GM12878 (cell line): ENCODE measurements around the gene ST8SIA1. TPM values are rescaled to one million over a fixed set of nuclear protein-coding genes. Genes with fewer than 3 reads are reported as not detected.

ENCODE experiments used
- ATAC-seq: fragments of 200-7000 bp; cut with Tn5 transposase; 3 replicates; pipeline ENCODE4 v1.9.1; 2020; ENCODE audit warnings: mild to moderate bottlenecking, moderate library complexity
- BruUV-seq: library from RNA; stranded (reverse); fragments of 400-500 nt; replicated peaks from 2 replicates; lab custom pipeline; 2021; lab: Mats Ljungman, UMichigan
- CTCF ChIA-PET: fragments of 300-600 bp; sonication (Branson Sonifier 250); formaldehyde crosslinking; extraction: SDS; loops from one replicate; lab custom pipeline; 2021; ENCODE audit warnings: inconsistent platforms; lab: Yijun Ruan, JAX
- POLR2A ChIA-PET: fragments of 350-600 bp; formaldehyde crosslinking; extraction: SDS; loops from one replicate; lab custom pipeline; 2021; ENCODE audit warnings: inconsistent platforms; lab: Charles Lee
- RAD21 ChIA-PET: fragments of 300-600 bp; sonication (Branson Sonifier 250); formaldehyde crosslinking; loops from one replicate; lab custom pipeline; 2023; ENCODE audit warnings: antibody characterized with exemption; ENCODE audit not compliant: unreplicated experiment; lab: Charles Lee
- SMC1A ChIA-PET: fragments of 300-600 bp; sonication (Branson Sonifier 250); formaldehyde crosslinking; loops from one replicate; lab custom pipeline; 2023; ENCODE audit not compliant: unreplicated experiment, uncharacterized antibody; lab: Charles Lee
- DNase-seq: peaks from one replicate; pipeline ENCODE4 v3.0.0-alpha.2; 2011; ENCODE audit warnings: low read depth, low spot score
- FAIRE-seq: peaks from 3 replicates; lab custom pipeline; 2011; peaks lifted over from hg19 to GRCh38; lab: Jason Lieb, UNC
- H2AFZ ChIP-seq: 2 replicates; pipeline ENCODE4 v1.6.0; 2011; ENCODE audit warnings: low read depth, low read length, control low read depth; ENCODE audit not compliant: control insufficient read depth
- H3K27ac ChIP-seq: 2 replicates; pipeline ENCODE4 v1.5.1; 2011; ENCODE audit warnings: control low read depth; ENCODE audit not compliant: control insufficient read depth, insufficient read depth
- H3K27me3 ChIP-seq, 2 experiments: replicated peaks in 1 of 2; 2 replicates each; pipeline versions ENCODE4 v1.6.0 to v1.6.1; 2011; ENCODE audit warnings: low read length in 1 of 2; ENCODE audit not compliant: control insufficient read depth in 2 of 2, insufficient read depth in 2 of 2
- H3K36me3 ChIP-seq, 2 experiments: 2 replicates each; pipeline ENCODE4 v1.5.1; 2011; ENCODE audit warnings: low read length in 1 of 2; ENCODE audit not compliant: control insufficient read depth in 2 of 2, insufficient read depth in 2 of 2
- H3K4me1 ChIP-seq: 2 replicates; pipeline ENCODE4 v1.6.1; 2011; ENCODE audit warnings: mild to moderate bottlenecking, low read length, moderate library complexity, mixed read lengths; ENCODE audit not compliant: control insufficient read depth, insufficient read depth
- H3K4me2 ChIP-seq: 2 replicates; pipeline ENCODE4 v1.6.0; 2011; ENCODE audit warnings: control low read depth; ENCODE audit not compliant: control insufficient read depth, insufficient read depth
- H3K4me3 ChIP-seq: fragments of 200-600 bp; sonication (generic); 2 replicates; pipeline ENCODE4 v1.5.1; 2016
- H3K79me2 ChIP-seq: 2 replicates; pipeline ENCODE4 v1.6.0; 2011; ENCODE audit warnings: low read length; ENCODE audit not compliant: control insufficient read depth, insufficient read depth
- H3K9ac ChIP-seq: 2 replicates; pipeline ENCODE4 v1.8.0; 2011; ENCODE audit warnings: low read length, control low read depth, mixed read lengths; ENCODE audit not compliant: control insufficient read depth, insufficient read depth
- H3K9me3 ChIP-seq: replicated peaks from 3 replicates; pipeline ENCODE4 v1.5.1; 2011; ENCODE audit warnings: mild to moderate bottlenecking, low read length; ENCODE audit not compliant: control insufficient read depth, insufficient read depth
- H4K20me1 ChIP-seq: 2 replicates; pipeline ENCODE4 v1.6.0; 2011; ENCODE audit not compliant: control insufficient read depth, insufficient read depth
- HDAC6 ChIP-seq: fragments of 200-600 bp; sonication (generic); IDR thresholded peaks from one replicate; pipeline ENCODE4 v1.8.0; 2017; ENCODE audit warnings: antibody characterized with exemption; ENCODE audit not compliant: unreplicated experiment
- KLF5 ChIP-seq: fragments of 450-650 bp; IDR thresholded peaks from 2 replicates; pipeline ENCODE4 v1.6.1; 2014; ENCODE audit warnings: mild to moderate bottlenecking; ENCODE audit not compliant: partially characterized antibody
- RUNX3 ChIP-seq: IDR thresholded peaks from 2 replicates; pipeline ENCODE4 v1.6.1; 2012; ENCODE audit warnings: low read length, inconsistent platforms
- SP1 ChIP-seq: IDR thresholded peaks from one replicate; pipeline ENCODE4 v1.6.1; 2011; ENCODE audit warnings: low read depth, low read length
- TCF7 ChIP-seq: IDR thresholded peaks from 2 replicates; pipeline ENCODE4 v1.6.1; 2014; ENCODE audit warnings: antibody characterized with exemption, borderline replicate concordance
- ZZZ3 ChIP-seq: IDR thresholded peaks from 2 replicates; pipeline ENCODE4 v1.6.1; 2011; ENCODE audit warnings: low read depth; ENCODE audit not compliant: control insufficient read depth, insufficient read length
- WGBS: methylation state at CpG from one replicate; pipeline ENCODE4 v1.1.6; 2016; ENCODE audit warnings: low lambda C conversion rate; ENCODE audit not compliant: insufficient replicate concordance, insufficient coverage; ENCODE audit errors: missing lambda C conversion rate; 5-methylcytosine and 5-hydroxymethylcytosine counted together
- in situ Hi-C: fragments of 300-500 bp; cut with MboI; formaldehyde crosslinking; loops from 9 replicates; pipeline ENCODE4 v1.14.3; 2018; ENCODE audit warnings: mixed read lengths
- intact Hi-C: fragments of 100-400 bp; cut with micrococcal nuclease; formaldehyde crosslinking; loops from one replicate; pipeline ENCODE4 v1.14.2; 2022; ENCODE audit not compliant: unreplicated experiment
- polyA plus RNA-seq, 11 experiments: library from polyadenylated mRNA; depleted of rRNA in 4 of 11; unstranded in 6 of 11; stranded (reverse) in 5 of 11; fragments of >200 nt; fragmentation: Nextera tagmentation in 4 of 11; fragmentation: Illumina TruSeq in 1 of 11; extraction: Ambion mirVana in 4 of 11; extraction: Trizol in 1 of 11; gene quantifications; 1 replicate in 1 of 11; 2 replicates in 10 of 11; pipeline versions ENCODE4 v1.2.1 to v1.2.3, GENCODE V29; 2011 to 2016; ENCODE audit warnings: inconsistent platforms in 2 of 11, missing spikeins in 2 of 11, low read depth in 1 of 11
- total RNA-seq, 4 experiments: library from RNA; depleted of rRNA in 3 of 4; stranded (reverse); fragments of >200 nt in 3 of 4; fragmentation: Illumina TruSeq in 1 of 4; extraction: Trizol in 1 of 4; gene quantifications; 2 replicates each; pipeline versions ENCODE4 v1.2.1 to v1.2.3, GENCODE V29; 2013 to 2021
- TF ChIP-seq, protein P1 (sequence below): fragments of 450-650 bp; IDR thresholded peaks from 2 replicates; pipeline ENCODE4 v1.6.1; 2017; ENCODE audit warnings: mild to moderate bottlenecking, moderate library complexity
- TF ChIP-seq, protein P2 (sequence below): IDR thresholded peaks from 2 replicates; pipeline ENCODE4 v1.6.1; 2012; ENCODE audit warnings: improper control_type of control experiment, low read depth, low read length; ENCODE audit not compliant: insufficient replicate concordance
- TF ChIP-seq, protein P3 (sequence below): fragments of 450-650 bp; IDR thresholded peaks from 2 replicates; pipeline ENCODE4 v1.6.1; 2017; ENCODE audit warnings: borderline replicate concordance
- TF ChIP-seq, protein P4 (sequence below): fragments of 450-650 bp; IDR thresholded peaks from 2 replicates; pipeline ENCODE4 v1.6.1; 2016; ENCODE audit warnings: mild to moderate bottlenecking

ST8SIA1 gene
- total and polyA plus RNA-seq, 10 of the 15 experiments (the other 5 are each of a cell fraction or from before 2014, with no cell fraction given) = 0.23 to 0.35 (median 0.23) TPM; not detected in 7

DNA sequence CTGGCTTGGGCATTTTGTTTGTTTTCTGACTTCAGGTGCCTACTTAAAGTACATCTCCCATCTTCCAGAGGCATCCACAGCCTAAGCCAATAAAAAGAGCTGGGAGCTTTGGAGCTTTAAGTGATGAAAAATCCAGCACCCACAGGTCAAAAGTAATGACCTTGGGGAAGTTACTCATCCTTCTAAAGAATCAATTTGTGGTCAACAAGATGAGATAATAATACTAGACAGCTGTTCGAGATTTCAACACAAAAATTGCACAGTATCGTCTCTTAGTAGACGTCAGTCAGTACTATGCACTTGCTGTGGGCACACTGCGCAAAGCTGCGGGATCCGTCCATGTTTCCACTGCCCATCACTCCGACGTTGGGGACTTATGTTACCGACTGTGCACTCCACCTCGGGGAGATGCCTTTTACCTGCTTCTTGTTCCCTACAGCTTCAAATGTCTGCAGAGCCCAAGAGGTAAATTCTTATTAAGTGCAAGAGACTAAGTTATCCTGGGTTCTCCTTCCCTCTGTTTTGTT lies 1.3 kb downstream of the ST8SIA1 start:
- intact Hi-C loops = no loop called here
- no TSS peak for BruUV-seq
- Histone ChIP-seq H3K4me1 (no peaks in the 10 kb centered on the region; the same call in 1 of the 2 replicates), H4K20me1 (no peaks in the 10 kb centered on the region), H3K4me2 (no peak overlapping the region), H2AFZ (no peak overlapping the region), H3K79me2 (no peaks in the 10 kb centered on the region), H3K36me3 (no peaks in the 10 kb centered on the region), H3K27ac (no peak overlapping the region), H3K9me3 (no peaks in the 10 kb centered on the region), H3K9ac (no peak overlapping the region), H3K4me3 (no peak overlapping the region), H3K27me3 (peaks cover 3 to 22% of the 10 kb centered on the region in 2 experiments)
- DNase-seq = no peak
- FAIRE-seq = no peak
- ATAC-seq = no peak
- RAD21 ChIA-PET = no interaction called here
- CTCF ChIA-PET = no interaction called here
- in situ Hi-C loops = no loop called here
- POLR2A ChIA-PET = no interaction called here
- SMC1A ChIA-PET = no interaction called here
- 46% methylated on average over 10 of the region's 10 CpGs for WGBS
- TF ChIP-seq, protein P1, sequence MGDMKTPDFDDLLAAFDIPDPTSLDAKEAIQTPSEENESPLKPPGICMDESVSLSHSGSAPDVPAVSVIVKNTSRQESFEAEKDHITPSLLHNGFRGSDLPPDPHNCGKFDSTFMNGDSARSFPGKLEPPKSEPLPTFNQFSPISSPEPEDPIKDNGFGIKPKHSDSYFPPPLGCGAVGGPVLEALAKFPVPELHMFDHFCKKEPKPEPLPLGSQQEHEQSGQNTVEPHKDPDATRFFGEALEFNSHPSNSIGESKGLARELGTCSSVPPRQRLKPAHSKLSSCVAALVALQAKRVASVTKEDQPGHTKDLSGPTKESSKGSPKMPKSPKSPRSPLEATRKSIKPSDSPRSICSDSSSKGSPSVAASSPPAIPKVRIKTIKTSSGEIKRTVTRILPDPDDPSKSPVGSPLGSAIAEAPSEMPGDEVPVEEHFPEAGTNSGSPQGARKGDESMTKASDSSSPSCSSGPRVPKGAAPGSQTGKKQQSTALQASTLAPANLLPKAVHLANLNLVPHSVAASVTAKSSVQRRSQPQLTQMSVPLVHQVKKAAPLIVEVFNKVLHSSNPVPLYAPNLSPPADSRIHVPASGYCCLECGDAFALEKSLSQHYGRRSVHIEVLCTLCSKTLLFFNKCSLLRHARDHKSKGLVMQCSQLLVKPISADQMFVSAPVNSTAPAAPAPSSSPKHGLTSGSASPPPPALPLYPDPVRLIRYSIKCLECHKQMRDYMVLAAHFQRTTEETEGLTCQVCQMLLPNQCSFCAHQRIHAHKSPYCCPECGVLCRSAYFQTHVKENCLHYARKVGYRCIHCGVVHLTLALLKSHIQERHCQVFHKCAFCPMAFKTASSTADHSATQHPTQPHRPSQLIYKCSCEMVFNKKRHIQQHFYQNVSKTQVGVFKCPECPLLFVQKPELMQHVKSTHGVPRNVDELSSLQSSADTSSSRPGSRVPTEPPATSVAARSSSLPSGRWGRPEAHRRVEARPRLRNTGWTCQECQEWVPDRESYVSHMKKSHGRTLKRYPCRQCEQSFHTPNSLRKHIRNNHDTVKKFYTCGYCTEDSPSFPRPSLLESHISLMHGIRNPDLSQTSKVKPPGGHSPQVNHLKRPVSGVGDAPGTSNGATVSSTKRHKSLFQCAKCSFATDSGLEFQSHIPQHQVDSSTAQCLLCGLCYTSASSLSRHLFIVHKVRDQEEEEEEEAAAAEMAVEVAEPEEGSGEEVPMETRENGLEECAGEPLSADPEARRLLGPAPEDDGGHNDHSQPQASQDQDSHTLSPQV = no peak
- no peak for TF ChIP-seq SP1
- TF ChIP-seq, protein P2, sequence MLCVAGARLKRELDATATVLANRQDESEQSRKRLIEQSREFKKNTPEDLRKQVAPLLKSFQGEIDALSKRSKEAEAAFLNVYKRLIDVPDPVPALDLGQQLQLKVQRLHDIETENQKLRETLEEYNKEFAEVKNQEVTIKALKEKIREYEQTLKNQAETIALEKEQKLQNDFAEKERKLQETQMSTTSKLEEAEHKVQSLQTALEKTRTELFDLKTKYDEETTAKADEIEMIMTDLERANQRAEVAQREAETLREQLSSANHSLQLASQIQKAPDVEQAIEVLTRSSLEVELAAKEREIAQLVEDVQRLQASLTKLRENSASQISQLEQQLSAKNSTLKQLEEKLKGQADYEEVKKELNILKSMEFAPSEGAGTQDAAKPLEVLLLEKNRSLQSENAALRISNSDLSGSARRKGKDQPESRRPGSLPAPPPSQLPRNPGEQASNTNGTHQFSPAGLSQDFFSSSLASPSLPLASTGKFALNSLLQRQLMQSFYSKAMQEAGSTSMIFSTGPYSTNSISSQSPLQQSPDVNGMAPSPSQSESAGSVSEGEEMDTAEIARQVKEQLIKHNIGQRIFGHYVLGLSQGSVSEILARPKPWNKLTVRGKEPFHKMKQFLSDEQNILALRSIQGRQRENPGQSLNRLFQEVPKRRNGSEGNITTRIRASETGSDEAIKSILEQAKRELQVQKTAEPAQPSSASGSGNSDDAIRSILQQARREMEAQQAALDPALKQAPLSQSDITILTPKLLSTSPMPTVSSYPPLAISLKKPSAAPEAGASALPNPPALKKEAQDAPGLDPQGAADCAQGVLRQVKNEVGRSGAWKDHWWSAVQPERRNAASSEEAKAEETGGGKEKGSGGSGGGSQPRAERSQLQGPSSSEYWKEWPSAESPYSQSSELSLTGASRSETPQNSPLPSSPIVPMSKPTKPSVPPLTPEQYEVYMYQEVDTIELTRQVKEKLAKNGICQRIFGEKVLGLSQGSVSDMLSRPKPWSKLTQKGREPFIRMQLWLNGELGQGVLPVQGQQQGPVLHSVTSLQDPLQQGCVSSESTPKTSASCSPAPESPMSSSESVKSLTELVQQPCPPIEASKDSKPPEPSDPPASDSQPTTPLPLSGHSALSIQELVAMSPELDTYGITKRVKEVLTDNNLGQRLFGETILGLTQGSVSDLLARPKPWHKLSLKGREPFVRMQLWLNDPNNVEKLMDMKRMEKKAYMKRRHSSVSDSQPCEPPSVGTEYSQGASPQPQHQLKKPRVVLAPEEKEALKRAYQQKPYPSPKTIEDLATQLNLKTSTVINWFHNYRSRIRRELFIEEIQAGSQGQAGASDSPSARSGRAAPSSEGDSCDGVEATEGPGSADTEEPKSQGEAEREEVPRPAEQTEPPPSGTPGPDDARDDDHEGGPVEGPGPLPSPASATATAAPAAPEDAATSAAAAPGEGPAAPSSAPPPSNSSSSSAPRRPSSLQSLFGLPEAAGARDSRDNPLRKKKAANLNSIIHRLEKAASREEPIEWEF = no peak
- TF ChIP-seq, protein P3, sequence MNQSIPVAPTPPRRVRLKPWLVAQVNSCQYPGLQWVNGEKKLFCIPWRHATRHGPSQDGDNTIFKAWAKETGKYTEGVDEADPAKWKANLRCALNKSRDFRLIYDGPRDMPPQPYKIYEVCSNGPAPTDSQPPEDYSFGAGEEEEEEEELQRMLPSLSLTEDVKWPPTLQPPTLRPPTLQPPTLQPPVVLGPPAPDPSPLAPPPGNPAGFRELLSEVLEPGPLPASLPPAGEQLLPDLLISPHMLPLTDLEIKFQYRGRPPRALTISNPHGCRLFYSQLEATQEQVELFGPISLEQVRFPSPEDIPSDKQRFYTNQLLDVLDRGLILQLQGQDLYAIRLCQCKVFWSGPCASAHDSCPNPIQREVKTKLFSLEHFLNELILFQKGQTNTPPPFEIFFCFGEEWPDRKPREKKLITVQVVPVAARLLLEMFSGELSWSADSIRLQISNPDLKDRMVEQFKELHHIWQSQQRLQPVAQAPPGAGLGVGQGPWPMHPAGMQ = no peak
- TF ChIP-seq, protein P4, sequence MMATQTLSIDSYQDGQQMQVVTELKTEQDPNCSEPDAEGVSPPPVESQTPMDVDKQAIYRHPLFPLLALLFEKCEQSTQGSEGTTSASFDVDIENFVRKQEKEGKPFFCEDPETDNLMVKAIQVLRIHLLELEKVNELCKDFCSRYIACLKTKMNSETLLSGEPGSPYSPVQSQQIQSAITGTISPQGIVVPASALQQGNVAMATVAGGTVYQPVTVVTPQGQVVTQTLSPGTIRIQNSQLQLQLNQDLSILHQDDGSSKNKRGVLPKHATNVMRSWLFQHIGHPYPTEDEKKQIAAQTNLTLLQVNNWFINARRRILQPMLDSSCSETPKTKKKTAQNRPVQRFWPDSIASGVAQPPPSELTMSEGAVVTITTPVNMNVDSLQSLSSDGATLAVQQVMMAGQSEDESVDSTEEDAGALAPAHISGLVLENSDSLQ = no peak
- TF ChIP-seq HDAC6 = no peak
- no peak for TF ChIP-seq ZZZ3
- no peak for TF ChIP-seq RUNX3
- TF ChIP-seq TCF7 = no peak
- no peak for TF ChIP-seq KLF5
